HG02642 (cell line): ENCODE results near the gene RANBP17.
A peak's percentile ranks its signal among the peaks of the same experiment; 100 is the strongest.
"Not testable (repeated sequence)": the region's sequence is repeated elsewhere in the genome, so short reads cannot be mapped to it uniquely, and the experiment has no call there.

Experiments used
- ATAC-seq: cut with Tn5 transposase; IDR thresholded peaks from one replicate; pipeline ENCODE4 v1.9.1; 2021; ENCODE audit warnings: mild to moderate bottlenecking; ENCODE audit not compliant: unreplicated experiment, poor library complexity

The RANBP17 gene

DNA sequence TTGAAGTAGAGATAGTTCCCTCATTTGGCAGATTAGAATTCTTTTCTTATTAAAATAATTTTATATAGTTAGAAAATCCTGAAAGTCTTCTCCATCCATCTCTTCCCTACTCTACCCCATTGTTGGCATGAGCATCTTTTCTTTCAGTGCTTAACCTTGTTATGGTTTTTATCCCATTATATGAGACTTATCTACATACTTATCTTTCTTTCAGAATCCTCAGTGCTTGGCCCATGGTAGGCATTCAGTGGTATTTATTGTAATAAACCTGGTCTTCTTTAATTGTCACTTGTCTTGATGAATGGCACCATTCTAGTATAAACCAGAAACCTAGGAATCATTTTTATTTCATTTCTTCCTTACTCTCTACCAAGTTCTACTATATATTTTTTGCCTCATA is 277.4 kb downstream of the RANBP17 start:
- ATAC-seq, result no peak

DNA sequence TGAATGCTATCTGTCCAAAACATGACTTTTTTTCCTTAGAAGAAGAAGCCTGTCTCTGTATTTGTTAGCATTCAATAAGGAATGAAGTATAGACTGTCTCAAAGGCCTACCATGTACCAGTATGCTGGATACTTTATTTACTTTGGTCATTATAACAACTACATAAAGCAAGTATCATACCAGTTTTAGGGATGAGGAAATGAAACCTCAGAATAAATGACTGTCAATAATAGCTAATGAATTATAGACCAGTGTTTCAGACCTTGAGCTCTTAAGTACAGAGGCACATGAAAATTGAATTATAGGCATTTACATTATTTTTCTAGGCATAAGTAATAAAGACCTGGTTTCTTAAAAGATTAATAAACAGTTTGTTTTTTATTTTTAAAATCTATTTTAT is 280.8 kb downstream of the RANBP17 start:
- ATAC-seq, result no peak

DNA sequence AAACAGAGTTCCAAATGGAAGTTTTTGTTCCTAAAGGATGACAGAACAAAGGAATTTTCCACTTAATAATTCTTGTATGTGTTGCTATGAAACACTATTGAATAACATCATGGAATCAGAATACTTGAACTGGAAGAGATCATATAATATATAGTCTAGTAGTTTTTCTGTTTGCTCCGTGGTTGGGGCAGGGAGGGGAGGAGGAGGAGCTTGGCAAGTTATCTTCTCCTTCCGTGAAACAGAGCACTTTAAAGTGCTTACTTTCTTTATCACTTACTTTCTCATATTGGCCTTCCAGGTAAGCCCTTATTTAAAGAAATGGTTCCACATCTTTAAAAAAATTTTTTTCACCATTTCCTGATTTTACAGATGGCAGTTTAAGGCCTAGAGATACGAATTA is 281.4 kb downstream of the RANBP17 start:
- no peak for ATAC-seq

DNA sequence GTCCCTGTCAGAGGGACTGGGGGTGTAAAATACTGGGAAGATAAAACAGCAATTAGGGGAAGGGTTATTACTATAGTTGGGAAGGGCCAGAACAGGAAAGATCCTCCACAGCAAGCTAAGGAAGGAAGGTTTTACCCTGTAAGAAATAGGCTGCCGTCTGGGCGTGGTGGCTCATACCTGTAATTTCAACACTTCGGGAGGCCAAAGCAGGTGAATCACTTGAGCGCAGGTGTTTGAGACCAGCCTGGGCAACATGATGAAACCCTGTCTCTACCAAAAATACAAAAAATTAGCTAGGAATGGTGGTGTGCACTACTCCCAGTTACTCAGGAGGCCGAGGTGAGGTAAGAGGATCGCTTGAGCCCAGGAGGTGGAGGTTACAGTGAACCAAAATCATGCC is 282.1 kb downstream of the RANBP17 start:
- ATAC-seq, result no peak

DNA sequence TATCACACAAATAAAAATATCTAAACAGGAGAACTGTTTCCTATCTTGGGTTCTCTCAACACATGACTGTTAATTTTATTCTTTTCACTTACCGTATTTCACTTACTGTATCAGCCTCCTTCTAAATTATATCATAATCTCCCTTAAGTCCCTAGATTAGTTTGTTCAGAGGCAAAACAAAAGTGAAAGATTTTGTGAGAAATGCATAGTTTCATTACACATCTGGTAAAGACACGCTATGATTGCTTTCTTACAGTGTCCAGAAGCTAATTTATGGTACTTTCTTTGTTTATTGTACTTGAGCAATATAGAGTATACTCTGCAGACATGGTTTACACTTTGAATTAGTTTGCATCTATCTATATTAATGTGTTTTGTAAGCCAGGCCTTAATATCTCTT is 287.5 kb downstream of the RANBP17 start:
- ATAC-seq, result no peak

DNA sequence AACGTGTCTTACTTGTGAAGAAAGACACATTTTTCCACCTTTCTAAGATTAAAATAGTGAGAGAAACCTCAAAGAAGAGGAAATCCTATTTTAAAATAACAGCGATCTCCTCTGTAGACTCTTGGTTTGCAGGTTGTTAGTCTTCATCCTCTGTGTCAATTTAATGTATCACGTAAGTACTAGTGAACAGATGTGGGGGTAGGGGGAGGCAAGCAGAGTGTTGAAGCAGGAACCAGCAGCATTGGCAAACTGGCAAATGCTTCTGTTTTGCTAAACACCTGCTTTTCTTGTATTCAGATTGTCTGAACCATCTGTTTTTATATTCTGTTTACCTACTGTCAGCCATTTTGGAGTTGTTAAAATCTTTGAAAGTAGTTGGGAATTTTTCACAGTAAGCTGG is 288.0 kb downstream of the RANBP17 start:
- ATAC-seq, result no peak

DNA sequence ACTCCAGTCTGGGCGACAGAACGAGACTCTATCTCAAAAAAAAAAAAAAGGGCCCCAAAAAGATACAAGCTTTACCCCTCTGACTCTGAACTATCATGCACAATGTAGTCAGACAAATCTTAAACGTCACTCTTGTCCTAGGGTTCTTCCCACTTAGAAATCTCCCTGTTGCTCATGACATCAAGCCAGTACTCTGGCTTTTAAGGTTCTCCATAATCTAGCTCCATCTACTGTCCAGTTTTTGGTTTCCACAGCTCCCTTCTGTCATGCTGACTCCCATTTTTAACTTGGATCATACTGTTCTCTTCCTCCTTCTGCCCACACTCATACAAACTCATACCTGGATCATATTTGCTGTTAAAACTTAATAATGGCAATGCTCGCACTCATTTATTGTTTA is 290.6 kb downstream of the RANBP17 start:
- no peak for ATAC-seq

DNA sequence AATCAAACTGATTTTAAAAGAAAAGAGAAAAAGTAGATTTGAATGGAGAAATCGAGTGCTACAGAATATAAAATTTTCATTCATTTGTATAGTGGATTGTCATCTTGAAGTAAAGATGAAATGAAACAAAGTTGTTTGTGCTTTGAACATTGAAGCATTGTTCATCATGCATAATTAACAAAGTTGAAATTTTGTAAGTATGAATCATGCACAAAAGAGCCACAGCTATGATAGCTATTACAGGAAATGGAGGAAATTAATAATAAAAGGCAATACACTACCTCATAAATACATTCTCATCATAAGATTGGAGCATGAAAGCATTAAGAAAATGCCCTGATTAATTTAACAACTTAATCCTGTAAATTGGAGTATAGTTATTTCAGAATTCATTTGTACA is 293.8 kb downstream of the RANBP17 start:
- ATAC-seq, result no peak

DNA sequence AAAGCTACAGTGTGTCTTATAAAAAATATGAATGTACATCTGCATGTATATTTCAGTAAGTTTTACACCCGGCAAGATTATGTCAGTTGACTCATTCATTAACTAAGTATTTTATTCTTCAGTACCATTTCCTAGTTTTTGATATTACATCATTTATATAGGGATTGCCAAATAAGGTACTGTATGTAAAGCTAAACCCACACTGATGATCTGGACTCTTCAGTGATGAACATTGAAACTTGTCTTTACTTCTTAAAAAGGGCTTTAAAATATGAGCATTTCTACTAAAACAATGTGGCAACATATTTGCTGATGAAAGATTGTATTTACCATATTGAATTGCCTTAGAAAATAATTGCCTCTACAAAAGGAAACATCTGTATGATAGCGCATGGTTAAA is 295.5 kb downstream of the RANBP17 start:
- ATAC-seq, result no peak

DNA sequence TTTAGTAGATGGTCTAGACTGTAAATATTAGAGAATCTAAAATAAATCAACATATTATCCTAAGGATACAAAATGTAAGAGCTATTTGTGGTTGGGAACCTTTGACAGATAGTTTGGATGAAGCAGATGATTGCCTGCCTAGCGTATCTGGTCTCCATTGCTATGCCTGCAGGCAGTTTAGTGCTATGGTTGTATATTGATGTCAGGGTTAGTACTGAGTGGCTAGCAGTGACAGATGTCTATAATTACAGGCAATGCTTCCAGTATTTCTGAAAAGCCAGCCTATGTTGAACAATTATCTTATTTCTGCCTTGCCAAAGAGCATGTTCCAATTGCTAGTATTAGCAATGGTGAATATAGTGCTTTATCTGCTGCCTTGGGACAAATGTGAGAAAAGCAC is 296.0 kb downstream of the RANBP17 start:
- ATAC-seq, result no peak

DNA sequence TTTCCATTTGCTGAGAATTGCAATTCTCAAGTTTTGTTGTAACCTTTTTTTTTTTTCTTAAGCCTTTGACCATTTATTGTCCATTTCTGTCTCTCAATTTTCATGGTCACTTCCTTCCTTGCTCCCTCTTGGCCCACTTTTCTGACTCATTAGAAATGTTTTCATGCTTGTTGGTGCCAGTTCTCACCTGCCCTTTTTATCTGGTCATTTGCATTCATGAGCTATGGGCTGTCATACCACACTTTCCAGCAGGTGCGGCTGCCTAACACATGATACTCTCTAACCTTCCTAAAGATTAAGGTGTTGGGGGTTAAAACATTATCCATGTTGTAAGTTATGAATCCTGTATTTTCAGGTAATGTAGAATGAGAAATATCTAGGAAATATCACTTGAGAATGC is 296.8 kb downstream of the RANBP17 start:
- no peak for ATAC-seq

DNA sequence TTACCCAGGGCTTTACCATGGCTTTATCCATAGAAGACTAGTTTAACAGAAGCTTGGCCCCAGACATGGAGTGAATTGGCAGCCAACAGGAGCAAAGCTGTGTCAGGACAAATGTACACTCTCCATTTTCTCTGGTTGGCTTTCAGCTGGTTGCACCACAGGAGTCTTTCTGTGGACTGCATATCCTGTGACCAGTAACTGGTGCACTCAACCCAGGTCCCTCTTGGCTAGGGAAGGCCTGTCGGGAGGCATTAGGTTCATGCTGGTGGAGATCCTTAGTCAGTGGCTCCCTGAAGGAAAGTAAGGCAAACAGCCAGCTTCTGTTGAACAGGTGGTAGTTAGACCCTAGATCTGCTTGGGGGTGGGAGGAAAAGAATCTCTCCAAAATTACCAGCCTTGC is 300.3 kb downstream of the RANBP17 start:
- no peak for ATAC-seq

DNA sequence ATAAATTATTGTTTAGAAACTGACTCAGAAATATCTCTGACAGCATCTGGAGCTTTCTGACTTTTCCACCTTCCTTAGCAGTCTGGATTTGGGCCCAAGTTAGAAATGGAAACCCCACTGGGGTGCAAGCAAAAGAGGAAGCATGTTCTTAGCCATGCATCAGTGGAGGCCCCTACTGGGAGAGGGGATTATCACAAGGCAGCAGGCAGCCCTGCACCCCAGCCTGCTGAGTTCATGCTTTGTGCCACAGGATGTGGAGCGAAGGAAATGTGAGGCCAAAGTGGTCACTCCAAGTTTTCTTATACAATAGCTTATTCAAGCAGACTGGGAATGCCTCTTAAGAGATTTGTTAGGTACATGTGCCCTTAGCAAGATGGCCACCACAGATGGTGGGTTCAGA is 300.8 kb downstream of the RANBP17 start:
- peak; percentile 60 for ATAC-seq

DNA sequence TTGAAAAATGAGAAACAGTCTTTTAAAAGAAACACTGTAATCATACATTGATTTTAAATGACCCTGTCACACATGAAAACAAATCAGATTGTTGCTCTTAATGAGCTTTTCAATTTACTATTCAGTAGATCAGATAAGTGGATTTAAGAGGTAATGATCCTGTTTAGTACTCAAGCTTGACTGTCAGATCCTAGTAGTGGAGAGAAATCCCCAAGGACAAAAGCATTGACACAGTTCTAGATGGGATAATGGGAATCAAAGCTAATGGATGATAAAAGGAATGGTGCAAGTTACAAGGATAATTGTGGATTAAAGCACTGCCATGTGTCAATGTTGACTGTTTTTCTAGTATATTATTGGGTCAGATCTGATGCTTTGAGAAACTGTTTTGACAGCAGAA is 304.9 kb downstream of the RANBP17 start:
- no peak for ATAC-seq

DNA sequence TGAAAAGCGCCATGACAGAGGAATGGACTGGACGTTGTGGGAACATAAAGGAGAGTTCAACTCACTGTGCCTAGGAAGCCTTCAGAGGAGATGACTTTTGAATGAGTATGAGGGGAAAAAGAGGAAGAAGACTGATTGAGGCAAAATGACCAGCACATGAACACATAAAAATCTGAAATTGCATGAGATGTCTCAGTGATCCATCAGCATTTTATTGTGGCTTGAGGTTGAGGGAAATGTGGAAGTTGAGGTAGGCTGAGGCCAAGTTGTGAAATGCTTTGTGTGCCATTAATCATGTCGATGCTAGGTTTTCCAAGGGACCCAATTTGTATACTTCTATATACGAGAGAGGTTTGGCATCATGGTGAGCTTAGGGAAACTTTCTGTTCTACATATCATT is 306.4 kb downstream of the RANBP17 start:
- ATAC-seq, result no peak

DNA sequence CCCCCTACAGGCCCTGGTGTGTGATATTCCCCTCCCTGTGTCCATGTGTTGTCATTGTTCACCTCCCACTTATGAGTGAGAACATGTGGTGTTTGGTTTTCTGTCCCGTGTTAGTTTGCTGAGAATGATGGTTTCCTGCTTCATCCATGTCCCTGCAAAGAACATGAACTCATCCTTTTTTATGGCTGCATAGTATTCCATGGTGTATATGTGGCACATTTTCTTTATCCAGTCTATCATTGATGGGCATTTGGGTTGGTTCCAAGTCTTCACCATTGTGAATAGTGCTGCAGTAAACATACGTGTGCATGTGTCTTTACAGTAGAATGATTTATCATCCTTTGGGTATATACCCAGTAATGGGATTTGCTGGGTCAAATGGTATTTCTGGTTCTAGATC is 313.1 kb downstream of the RANBP17 start:
- not testable (repeated sequence) for ATAC-seq

DNA sequence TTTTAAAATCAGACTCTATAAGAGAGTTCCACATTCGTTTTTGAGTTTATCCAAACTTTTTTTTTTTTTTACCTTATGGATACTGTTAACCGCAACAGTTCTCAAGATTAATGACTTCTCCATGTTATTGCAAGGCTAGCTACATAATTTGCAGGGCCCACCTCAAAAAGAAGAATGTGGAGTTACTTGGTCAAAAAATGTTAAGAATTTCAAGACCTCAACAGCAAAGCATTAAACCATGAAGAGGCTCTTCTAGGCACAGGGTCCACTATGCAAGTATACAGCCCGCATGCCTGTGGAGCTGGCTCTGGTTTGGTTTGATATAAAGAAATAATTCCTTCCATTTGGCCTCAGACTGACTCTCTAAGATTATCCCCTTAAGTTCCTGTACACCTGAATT is 313.9 kb downstream of the RANBP17 start:
- ATAC-seq, result no peak

DNA sequence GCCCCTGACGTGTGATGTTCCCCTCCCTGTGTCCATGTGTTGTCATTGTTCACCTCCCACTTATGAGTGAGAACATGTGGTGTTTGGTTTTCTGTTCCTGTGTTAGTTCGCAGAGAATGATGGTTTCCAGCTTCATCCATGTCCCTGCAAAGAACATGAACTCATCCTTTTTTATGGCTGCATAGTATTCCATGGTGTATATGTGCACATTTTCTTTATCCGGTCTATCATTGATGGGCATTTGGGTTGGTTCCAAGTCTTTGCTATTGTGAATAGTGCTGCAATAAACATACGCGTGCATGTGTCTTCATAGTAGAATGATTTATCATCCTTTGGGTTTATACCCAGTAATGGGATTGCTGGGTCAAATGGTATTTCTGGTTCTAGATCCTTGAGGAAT is 316.4 kb downstream of the RANBP17 start:
- not testable (repeated sequence) for ATAC-seq

DNA sequence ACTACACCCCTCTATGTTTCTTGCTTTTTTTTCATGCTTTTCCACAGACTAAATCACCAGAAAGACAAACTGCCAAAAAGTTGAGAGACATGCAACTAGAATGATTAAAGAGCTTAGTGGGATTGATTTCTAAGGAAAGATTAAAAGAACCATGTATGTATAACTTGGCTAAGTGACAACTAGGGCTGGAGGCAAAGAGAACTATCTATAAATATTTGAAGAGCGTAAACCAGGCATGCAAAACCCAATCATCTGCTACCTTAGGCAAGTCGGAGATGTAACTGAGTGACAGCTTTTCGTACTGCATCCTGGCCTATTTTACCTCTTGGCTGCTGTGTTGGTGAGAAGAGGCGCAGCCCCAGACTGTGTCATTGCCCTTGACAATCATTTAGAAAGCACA is 326.2 kb downstream of the RANBP17 start:
- no peak for ATAC-seq

DNA sequence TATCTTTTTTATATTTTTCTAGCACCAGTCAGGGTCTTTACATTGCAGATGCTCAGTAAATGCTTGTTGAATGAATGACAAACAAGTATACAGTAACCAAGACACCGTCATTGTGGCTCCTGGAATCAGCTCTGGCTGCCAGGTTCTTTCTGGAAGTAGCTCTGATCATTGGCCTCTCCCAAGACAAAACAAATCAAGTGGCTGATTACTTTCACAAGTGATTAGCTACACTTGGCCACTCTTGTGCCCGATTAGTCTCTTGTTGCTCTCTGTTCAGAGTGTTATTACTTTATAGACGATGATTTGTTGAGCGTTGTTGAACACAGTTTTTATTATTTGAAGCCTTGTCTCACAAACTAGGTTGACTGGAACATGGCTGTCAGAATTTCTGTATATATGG is 327.6 kb downstream of the RANBP17 start:
- no peak for ATAC-seq

DNA sequence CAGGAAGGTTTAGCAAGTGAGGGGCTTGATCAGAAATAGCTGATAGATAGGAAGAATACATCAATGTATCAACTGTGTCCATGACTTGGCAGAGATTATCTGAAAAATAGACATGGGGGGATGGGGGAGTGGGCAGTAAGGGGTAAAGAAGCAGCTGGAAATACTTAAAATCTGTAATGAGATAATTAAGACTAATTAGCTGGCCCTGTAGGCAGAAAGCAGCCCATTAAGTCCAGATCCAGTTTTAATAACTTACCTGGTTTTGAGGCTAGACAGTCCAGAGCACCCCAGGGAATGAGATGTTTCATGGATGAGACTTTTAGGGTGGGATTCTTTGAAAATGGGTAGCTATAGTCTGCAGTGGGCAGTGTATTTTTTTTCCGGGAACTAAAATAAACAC is 330.3 kb downstream of the RANBP17 start:
- ATAC-seq, result no peak

DNA sequence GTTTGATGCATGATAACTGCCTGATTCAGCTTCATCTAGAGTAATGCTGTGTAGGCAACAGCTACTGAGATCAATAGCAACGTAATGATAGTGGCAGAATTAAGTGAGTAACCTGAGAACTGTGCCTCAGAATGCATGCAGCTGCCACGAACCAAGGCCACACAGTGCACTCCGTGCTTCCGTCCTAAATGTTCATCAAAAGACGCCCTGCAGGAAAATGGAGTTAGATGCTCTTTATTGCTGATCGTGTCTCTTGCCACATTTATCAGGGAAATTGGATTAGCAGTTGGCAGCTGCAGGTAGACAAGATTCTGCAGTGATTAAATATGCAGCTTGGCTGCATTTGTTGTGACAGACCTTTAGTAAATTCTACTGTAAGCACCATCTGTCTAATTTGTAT is 339.5 kb downstream of the RANBP17 start:
- ATAC-seq, result no peak

DNA sequence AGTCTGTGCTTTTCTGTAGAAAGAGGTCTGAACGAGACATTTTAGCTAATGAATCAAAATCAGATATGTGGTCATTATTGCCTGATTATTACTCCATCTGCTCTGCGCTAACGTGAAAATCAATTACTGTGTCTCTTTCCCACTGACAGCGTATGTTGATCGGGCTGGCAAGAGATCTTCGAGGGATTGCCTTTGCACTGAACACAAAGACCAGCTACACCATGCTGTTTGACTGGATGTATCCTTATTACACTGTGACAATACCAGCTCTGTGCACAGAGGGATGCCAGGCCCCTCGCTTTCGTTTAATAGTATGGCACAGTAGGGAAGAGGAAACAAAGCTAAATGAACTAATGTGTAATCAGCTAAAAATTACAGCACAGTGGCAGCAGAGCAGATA is 343.6 kb downstream of the RANBP17 start:
- ATAC-seq, result no peak
